ENCODE data around the gene SCCPDH. TPM values are rescaled to one million over a fixed set of nuclear protein-coding genes. Genes with fewer than 3 reads are reported as not detected.

The SCCPDH gene
- total RNA-seq, 1 experiment from 2014 or later = 42.4 TPM

- peak; percentile 10 for DNase-seq (ENCODE audit: low read depth)
These were observed 61.4 kb downstream of the SCCPDH start for GRCh38 chr1:246785494-246786111.

GRCh38 chr1:246786606-246787238 lies 62.5 kb downstream of the SCCPDH start:
- DNase-seq (ENCODE audit: low read depth) = no peak

DNA sequence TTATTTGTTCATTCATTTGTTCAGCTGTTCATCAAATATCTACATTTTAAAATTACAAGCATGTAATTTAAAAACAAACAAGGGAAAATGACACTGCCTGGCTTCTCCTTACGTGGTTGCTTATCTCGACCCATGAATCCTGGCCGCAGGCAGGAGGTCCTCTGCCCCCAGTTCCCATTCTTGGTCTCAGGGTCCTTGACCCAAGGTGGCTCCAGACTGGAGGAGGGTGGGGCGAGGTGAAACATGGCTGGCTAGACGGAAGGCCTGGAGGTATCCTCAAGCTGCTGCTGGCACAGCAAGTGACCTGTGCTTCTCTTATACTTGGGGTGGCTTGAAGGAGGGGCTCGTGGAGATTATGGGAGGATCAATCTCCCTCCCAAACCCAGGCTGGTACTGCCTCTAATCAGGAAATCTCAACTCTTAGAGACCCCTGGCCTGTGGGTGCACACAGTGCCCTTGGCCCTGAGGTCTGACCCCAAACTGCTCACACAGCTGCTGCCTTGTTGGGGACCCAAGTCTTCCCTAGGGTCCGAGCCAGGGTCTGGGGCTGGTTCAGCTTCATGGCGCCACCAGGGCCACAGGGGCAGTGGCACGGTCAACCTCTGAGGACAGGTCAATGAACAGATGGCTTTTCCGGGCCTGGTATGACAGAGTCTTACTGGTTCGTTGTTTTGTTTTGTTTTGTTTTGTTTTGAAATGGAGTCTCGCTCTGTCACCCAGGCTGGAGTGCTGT lies 63.7 kb downstream of the SCCPDH start:
- DNase-seq (ENCODE audit: low read depth) = no peak

- DNase-seq (ENCODE audit: low read depth) = no peak
These were observed 64.7 kb downstream of the SCCPDH start for GRCh38 chr1:246788895-246789338.

DNA sequence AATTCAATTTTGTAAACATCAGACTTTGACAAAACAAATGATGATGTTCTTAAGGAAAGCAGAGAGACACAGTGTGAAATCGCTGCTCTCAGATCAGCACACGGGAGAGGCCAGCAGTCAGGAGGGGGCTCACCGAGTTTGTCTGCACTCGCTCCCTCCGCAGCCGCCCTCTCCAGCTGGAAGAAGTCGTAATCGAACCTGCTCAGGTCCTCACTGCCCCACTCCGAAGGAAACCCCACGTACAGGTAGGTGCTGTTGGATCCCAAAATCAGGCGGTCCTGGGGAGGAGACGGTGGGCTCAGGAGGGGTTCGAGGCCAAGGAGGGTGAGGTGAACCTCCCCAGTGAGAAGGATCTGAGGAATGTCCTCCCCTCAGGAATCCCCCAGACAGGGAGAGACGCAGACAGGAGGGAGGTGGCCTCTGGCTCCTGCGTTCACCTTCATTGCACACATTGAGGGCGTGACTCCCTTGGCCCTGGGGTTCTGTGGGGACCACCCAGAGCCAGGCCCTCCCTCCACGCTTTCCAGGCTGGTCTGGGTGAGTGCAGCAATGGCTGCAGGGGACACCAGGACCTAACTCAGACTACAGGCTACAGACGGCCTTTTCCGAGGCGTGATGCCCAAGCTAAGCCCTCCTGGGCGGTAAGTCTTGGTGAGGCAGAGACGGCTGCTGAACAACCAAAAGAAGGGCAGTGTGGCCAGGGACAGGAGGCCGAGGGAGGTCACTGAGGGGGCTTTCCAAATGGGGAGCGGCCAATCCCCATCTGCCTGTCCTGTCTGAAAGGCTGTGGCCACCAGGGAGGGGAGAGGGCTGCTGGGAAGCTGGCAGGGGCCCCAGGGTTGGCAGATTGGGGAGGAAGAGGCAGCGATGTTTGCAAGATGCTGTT lies 65.5 kb downstream of the SCCPDH start:
- no peak for DNase-seq (ENCODE audit: low read depth)

DNA sequence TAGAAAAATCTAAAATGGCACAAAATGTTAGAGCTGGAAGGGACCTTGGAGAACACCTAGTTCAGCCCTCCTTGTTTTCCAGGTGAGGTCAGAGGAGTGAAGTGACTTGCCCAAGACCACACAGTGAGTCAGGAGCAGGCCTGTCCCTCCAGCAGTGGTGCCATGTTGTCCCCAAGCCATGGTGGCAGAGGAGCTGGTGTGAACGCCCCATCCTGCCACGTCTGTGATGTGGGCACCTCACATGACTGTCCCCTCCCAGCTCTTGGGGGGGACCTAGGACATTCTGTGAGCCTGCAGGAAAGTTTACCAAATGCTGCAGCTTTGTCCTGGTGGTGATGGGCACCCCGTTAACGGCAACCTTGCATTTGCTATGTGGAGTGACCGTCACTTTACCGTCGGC lies 66.2 kb downstream of the SCCPDH start:
- no peak for DNase-seq (ENCODE audit: low read depth)

DNA sequence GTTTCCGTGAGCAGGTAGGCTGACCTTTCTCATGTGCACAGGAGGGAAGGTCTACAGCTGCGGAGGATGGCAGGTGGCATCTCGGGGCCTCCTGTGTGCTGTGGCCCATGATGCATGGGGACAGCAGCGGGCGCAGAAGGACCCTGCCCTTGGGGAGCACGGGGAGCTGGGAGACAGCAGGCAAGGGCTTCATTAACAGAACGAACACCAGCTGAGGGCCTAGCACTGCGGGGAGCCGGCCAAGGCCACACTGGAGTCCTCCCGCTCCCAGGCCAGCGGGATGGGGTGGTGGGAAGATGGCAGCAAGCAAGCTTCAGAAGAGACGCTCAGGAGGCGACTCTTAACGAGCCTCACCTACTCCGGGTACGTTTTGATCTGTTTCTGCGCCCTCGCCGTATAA lies 66.6 kb downstream of the SCCPDH start:
- no peak for DNase-seq (ENCODE audit: low read depth)

DNA sequence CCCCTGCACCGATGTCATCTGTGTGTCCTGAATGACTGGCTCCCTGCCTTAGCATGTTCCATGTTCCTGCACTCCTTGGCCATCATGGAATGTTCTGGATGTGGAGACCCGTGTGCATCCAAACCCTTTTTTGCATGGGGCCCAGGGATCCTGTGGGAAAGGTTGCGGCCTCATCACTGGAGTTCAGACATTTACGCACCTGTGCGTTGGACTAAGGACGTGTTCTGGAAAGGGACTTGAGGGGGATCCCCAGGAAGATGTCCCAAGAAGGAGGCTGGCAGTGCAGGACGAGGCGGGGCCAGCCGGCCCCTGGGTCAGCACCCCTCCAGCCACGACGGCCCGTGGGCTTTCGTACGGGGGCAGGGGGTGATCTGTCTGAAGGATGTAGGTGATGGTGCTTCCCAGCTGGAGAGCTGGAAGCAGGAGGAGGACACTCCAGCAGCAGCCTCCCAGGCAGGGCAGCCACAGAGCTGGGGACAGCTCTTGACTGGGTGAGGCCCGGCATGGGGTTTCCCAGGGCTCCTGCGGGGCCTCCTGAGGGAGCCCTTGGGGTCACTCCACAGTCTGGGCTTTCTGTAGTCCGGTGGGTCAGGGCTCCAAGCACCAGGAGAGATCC lies 67.2 kb downstream of the SCCPDH start:
- DNase-seq (ENCODE audit: low read depth) = no peak

DNA sequence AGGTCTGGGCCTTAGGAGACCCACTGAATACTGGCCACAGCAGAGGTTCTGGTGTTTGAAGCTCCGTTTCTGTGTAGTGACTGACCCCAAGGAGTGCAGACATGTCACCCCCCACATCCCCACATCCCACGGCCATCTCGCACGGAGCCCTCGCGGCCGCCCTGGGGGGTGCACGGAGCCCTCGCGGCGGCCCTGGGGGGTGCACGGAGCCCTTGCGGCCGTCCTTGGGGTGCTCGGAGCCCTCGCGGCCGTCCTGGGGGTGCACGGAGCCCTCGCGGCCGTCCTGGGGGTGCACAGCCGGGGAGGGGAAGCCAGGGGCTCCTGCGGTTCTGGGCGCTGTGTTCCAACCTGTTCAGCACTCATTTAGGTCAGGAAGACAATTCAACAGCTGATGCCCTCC lies 68.4 kb downstream of the SCCPDH start:
- DNase-seq (ENCODE audit: low read depth) = no peak

DNA sequence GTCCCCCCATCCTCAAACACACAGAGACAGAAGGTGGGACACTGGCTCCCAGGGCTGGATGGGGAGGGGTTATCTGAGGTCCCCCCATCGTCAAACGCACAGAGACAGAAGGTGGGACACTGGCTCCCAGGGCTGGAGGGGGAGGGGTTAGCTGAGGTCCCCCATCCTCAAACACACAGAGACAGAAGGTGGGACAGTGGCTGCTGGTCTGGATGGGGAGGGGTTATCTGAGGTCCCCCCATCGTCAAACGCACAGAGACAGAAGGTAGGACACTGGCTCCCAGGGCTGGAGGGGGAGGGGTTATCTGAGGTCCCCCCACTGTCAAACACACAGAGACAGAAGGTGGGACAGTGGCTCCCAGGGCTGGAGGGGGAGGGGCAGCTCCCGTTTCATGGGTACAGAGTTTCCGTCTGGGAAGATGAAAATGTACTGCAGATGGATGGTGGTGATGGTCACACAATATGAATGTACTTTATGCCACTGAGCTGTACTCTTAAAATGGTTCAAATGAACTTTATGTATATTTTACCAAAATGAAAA lies 69.2 kb downstream of the SCCPDH start:
- DNase-seq (ENCODE audit: low read depth) = no peak

DNA sequence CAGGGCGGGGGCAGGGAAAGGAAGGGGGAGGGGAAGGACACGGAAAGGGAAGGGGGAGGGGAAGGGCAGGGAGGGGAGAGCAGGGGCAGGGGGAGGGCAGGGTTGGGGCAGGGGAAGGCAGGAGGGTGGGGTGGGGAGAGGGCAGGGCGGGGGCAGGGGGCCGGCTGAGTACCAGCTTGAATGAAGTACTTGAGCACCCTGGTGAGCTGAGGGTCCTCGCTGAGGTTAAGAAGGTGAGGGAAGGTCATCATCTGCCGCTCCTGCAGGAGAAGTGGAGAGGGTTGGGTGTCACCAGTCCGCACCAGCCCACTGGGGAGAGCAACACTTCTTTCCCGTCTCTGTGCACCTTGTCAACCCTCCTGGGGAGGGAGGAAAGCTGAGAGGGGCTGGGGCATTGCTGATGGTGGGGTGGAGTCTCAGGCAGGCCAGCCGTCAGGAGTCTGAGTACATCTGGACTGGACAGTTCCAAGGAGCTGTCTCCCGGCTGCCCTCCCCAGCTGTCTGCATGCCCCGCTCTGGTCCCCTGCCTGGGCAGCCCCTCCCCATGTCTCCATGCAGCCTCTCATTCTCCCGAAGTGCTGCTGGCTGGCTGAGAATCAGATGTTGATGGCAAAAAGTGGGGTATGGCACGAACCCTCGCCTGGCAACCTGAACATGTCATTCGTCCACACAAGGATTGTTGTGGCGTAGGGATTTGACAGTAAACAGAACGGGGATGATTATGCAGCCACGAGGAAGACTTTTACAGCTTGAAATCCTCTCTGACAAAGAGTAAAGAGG lies 70.0 kb downstream of the SCCPDH start:
- DNase-seq (ENCODE audit: low read depth) = peak; percentile 4

- DNase-seq (ENCODE audit: low read depth) = peak; percentile 68
These were observed 70.8 kb downstream of the SCCPDH start for GRCh38 chr1:246794828-246795671.

DNA sequence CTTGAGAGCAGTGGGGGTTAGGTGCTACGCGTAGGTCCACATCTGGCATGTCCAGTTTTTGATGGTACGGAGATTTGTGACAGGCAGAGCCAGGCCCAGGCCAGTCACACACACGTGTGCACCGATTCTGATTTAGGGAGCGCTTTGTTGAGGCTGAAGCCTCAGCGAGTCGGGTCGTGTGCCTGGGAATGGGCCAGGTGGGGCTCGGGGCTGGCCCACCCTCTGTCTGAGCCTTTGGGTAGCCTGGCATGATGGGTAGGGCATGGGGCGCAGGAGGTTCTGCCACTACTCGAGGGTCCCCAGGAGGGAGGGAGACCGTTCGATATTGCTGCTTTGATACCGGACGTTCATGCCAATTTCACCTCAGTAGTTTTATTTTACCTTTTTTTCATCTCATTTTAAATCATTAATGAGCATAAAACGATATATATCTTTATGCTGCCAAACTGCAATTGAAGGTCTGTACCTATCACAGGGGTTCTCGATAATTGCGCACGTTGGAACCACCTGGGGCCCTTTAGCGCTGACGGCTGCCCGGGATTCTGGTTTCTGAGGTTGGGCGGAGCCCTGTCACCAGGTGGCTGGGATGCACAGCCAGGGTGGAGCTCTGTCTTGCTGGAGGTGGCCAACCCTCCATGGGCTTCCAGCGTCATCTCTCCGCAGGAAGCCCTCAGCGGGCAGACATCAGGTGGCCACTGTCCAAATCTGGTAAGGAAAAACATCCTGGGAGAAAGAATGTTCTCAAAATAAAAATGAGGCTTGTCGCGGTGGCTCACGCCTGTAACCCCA lies 71.9 kb downstream of the SCCPDH start:
- no peak for DNase-seq (ENCODE audit: low read depth)

- DNase-seq (ENCODE audit: low read depth) = no peak
These were observed 72.9 kb downstream of the SCCPDH start for GRCh38 chr1:246797157-246797556.

DNA sequence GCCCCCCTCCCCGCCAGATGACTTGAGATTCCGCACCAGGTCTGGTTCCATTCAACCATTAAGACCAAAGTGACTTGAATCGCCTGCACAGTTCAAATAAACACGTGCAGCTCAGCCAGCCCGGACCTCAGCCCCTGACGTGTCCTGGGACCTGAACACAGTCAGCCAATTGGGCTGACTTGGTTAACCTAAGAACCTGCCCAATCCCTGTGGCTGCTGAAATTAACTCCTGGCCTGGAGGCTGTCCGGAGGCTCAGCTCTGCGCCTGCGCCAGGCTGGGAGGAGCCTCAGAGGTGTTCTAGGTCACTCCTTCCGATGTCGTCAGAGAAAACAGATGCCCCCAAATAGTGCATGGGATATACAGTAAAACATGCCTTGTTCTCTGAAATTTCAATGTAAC lies 73.4 kb downstream of the SCCPDH start:
- DNase-seq (ENCODE audit: low read depth) = no peak

- no peak for DNase-seq (ENCODE audit: low read depth)
These were observed 73.9 kb downstream of the SCCPDH start for GRCh38 chr1:246798107-246798506.

DNA sequence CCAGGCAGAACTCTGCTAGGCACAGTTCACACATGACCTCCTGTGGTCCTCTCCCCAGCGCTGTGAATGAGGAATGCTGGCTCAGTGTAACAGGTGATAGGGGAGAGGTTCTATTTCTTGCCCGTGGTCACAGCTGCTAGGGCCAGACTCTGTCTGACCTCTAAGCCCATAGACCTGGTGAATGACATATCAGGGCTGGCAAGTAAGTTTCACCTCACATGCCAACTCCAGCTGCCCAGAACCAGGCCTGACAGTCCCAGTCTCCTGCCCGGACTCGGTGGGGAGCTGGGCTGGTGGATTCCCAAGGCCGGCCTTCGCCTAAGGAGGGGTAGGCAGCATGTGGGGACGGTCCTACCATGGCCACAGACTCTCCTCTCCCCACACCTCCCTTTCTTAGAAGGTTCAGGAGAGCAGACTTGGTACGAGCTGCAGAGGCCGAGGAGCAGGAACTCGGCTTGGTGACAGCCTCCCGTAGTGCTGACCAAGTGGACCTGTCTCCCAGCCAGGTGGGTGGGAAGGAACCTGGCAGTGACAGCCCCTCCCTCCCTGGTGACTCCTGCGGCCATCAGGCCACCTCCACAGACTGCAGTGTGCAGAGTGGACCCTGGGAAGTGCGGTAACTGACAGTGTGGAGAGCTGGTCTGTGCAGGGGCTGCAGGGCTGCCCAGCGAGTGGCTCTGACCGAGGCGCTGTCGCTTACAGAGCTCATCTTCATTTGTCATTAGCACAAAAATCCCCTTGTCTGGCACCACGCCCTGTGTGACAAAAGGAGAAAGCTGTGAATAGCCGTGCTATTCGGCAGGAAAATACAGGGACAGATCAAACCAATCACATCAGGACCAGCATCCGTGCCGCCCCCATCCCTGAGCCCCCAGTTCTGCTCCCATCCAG lies 74.6 kb downstream of the SCCPDH start:
- no peak for DNase-seq (ENCODE audit: low read depth)

DNA sequence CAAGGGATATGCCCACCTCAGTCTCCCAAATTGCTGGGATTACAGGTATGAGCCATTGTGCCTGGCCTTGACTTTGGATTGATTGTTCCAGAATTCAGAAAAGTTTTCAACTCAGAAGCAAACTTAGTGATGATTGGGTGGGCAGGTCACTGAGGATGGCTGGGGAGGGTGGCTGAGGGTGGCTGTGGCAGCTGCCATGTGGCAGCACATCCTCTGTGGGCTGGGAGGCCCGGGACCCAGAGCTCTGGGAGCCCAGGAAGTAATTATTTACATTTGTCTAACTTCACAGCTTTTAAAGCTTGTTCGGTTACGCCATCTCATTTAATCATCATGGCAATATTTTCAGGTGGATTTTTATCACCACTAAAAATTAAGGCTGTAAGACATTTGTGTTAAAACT lies 76.1 kb downstream of the SCCPDH start:
- no peak for DNase-seq (ENCODE audit: low read depth)

All from M059J (cell line).